Measurements from ENCODE around the gene GPR68.

The GPR68 gene

GRCh38 chr14:91244501-91244901 lies at the start of gene GPR68:
TSS of gene GPR68 (minus strand) at chr14:91244704. CDS start at chr14:91235050, 9,654 bp downstream.
- DNase-seq (ENCODE audit: low read depth): no peak

DNA sequence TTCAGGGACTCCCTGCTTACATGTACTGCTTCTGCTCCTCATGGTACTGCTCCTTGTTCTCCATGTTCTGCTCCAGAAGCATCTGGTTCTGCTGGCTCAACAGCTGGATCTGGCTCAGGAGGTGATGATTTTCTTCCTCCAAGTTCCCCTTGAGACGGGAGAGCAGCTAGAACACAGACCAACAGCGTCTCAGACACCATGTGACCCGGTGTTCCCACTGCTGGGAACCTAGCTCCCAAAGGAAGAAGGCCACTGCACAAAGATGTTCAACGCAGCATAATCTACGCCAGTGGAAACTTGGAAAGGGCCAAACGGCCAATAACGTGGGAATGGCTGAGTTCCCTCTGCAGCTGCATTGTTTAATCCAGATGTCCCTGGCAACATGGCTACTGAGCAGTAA lies 49.6 kb upstream of the GPR68 start:
- no peak for DNase-seq (ENCODE audit: low read depth)

GRCh38 chr14:91293281-91293680 lies 48.8 kb upstream of the GPR68 start:
- no peak for DNase-seq (ENCODE audit: low read depth)

GRCh38 chr14:91292491-91292890 lies 48.0 kb upstream of the GPR68 start:
- DNase-seq (ENCODE audit: low read depth): no peak

- no peak for DNase-seq (ENCODE audit: low read depth)
These were observed 47.4 kb upstream of the GPR68 start for GRCh38 chr14:91291786-91292405.

DNA sequence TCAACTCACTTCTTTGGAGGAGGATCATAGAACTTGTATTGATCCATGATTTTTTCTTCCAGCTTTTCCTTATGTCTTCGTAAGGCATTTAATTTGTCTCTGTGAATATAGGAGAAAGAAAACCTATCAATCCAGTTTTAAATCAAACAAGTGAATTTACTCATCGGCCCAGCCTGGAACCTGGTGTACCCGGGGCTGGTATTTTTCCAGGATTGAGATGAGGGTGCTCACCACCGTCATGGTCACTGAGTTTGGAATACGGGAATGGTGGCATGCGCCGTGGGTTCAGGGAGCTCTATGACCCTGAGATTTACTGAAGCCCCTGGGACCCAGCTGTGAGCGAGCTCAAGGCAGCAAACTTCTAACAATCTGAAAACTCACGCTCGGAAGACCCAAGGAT lies 46.5 kb upstream of the GPR68 start:
- no peak for DNase-seq (ENCODE audit: low read depth)

DNA sequence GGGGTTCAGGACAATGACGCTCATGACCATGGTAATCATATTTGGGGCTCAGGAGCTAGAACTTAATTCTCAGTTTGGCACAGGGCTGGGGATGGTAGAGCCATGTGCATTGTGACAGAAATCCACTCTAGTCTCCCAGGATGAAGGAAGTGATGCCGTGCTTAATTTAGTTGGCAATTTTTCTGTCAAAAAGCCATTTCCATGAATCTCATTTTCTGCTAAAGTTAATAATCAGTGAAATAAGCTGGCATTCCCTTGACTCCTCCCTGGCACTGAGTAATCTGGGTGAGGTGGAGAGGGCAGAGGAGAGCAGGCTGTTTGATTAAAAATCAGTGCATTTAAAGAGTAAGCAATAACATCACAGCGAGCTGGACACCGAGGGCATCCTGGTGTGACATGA lies 45.0 kb upstream of the GPR68 start:
- DNase-seq (ENCODE audit: low read depth): no peak

DNA sequence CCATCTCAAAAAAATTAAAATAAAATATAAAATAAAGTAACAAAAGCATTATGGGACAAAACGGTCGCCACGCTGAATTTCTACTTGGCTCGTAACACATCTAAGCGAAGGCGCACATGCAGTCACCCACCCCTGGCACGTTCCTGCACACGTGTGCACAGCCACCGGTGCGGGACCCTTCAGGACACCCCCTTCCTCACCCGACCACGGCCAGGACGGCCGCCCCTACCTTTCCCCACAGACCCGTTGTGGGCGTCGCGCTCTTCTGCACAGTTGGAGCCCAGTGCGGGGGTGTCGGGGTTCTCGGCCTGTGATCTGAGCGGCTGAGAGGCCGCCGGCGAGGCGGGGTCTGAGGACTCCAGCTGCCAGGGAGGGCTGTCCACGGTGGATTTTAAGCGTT lies 44.4 kb upstream of the GPR68 start:
- DNase-seq (ENCODE audit: low read depth): no peak

DNA sequence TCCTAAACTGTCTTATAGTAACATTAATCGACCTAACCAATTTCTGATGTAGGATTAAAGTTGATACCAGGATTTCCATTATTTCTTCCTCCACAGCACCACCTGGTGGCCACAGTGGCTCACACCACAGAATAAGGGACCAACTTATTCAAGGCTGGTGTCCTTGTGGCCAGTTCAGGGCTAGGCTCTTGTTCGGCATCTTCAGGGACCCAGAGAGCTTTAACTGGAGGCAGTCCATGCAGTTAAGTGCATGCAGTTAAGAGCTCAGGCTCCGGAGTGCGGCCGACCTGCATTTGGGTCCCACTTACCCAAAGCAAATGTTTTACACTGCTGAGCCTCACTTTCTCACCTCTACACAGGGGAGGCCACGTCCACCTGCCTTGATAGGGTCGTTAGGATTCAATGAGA lies 42.0 kb upstream of the GPR68 start:
- peak; percentile 43 for DNase-seq (ENCODE audit: low read depth)

DNA sequence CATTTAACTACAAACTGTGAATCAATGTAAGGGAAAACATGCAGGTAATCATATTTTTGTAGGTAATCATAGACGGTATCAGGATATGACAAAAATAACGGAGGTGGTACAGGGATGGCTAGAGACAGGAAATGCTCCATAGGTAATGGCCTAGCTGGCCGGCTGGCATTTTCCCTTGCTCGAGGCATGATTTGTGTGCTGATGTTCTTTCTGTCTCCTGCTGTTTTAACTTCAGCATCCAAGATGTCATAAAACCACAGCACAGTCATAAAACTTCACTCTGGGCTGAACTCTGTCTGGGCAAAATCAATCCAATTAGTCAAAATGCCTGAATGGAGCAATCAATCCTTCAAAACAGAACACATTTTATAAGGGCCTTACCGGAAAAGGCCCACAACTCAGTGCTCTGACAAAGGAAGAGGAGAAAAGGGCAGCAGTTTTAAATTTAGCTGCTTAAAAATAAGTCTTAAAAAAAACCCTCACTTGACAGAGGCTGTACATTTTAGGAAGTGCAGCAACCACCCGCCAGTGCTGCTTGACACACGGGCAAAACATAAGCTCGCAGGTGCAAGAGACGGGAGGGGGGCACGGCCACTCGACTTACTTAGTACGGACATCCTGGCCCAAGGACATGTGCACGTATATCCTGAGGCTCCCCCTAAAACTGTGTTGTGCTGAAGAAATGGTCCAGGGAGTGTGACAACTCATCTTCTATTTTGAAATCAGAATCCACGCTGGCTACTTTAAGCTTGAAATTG lies 40.5 kb upstream of the GPR68 start:
- DNase-seq (ENCODE audit: low read depth): no peak

GRCh38 chr14:91284146-91284790 lies 39.8 kb upstream of the GPR68 start:
- DNase-seq (ENCODE audit: low read depth): peak; percentile 51

GRCh38 chr14:91283666-91284065 lies 39.2 kb upstream of the GPR68 start:
- no peak for DNase-seq (ENCODE audit: low read depth)

GRCh38 chr14:91282954-91283645 lies 38.6 kb upstream of the GPR68 start:
- DNase-seq (ENCODE audit: low read depth): no peak

GRCh38 chr14:91281346-91281745 lies 36.8 kb upstream of the GPR68 start:
- DNase-seq (ENCODE audit: low read depth): no peak

DNA sequence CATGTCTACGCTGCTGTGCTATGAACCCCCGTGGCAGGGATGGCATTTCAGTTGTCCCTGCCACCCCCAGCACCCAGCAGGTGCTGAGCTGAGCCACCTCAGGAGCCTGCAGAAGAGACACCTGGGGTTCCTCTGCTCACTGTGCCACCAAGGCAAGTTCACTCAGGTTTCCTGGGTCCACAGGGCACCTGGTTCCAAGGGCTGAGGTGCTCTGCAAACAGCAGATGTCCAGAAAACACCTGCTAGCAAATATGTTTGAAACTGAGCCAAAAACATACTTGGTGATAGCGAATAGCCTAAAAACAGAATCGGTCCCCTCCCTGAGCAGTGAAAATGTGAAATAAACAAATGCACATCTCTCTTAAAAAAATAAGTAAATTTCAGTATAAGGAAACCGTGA lies 35.6 kb upstream of the GPR68 start:
- DNase-seq (ENCODE audit: low read depth): no peak

DNA sequence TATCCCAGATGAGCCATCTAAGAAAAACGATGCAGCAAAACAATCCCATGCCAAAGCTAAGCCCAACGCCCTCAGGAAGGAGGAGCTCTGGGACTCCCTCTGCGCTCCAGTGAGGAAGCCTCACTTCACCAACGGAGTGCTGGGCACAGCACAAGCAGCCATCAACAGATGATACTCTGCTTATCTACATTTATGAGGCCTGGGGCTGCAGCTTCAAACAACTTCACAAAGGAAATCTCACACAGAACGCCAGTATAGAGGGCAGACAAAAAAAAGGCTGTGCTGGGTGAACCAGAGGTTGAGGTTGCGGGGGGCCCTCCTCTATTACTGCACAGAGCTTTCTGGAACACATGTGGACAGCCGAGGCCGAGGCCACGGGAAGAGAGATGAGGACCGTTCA lies 34.9 kb upstream of the GPR68 start:
- DNase-seq (ENCODE audit: low read depth): no peak

- no peak for DNase-seq (ENCODE audit: low read depth)
These were observed 33.8 kb upstream of the GPR68 start for GRCh38 chr14:91278383-91278715.

DNA sequence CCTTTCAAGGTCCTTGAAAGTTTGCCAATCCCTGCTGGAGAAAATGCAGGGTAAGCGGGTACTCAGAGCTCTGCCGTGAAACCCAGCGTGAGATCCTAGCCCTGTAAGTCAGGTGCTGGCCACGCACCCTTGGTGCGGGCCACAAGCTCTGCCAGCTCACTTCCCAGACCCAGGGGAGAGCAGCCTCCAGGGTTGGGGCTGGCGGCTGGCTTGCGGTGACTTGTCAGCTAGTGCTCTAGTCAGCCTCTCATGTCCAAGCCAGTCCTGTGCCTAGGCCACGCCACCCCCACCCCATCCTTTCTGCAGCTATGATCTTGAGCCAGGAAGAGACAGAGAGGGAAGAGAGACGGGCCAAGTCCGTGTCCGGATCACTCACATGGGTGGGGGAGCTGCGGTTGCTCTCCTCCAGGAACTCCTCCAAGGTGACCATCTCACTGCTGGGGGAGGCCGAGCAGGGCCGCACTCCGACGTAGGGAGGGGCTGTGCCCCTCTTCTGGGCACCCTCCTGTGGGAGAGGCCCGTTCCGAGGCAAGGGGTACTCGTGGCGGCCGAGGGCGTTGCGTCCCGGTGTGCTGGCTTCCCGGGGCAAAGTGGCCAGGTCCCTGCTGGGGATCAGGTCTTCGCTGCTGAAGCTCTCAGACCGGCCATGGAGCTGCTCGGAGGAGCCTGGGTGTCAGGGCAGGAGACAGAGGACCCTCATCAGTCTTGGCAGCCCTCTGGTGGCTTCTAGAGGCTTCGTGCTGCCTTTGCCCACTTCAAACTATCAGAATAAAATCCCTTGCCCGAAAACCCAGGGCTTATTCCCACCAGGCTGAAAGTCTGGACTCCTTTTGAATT lies 33.3 kb upstream of the GPR68 start:
- DNase-seq (ENCODE audit: low read depth): no peak

DNA sequence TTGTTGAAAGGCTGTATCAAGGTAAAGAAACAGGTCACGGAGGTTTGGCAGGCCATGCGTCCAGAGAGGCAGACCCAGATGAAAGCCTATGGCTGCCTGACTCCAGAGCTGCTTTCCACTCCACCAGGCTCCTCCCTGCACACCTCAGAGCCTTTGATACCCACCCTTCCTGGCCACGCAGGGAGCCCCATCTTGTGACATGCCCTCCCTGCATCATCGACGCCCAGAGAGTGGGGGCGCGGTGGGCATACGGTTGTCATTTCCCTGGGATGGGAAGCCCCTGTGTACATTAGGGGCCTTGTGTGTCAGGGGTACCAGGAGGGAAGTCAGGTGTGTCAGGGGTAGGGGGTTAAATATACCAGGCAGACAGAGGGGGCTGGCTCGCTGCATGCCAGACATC lies 30.3 kb upstream of the GPR68 start:
- DNase-seq (ENCODE audit: low read depth): no peak

DNA sequence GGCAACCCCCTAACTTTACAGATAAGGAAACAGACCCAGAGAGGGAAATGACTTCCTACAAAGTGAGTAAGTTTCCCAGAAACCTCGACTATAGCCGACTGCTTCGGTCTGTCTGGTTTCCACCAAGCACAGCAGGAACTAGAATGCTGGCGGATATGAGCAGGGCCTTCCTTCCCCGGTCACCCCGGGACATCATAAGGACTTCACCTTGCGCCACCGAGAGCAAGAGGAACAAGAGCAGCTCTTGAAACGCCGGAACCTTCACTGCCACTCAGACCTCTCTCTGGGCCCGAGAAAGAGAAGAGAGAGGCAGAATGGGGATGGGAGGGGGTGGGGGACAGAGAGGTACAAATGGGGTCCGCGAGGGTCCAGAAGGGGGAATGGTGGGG lies 29.4 kb upstream of the GPR68 start:
- DNase-seq (ENCODE audit: low read depth): no peak

- no peak for DNase-seq (ENCODE audit: low read depth)
These were observed 28.9 kb upstream of the GPR68 start for GRCh38 chr14:91273273-91273884.

Measured in HS-27A (cell line).